ENCODE data around the gene NBAS. TPM values are rescaled to one million over a fixed set of nuclear protein-coding genes. Genes with fewer than 3 reads are reported as not detected.

The NBAS gene
- total RNA-seq, 2 experiments from 2014 or later: 30.5 to 31.1 TPM

DNA sequence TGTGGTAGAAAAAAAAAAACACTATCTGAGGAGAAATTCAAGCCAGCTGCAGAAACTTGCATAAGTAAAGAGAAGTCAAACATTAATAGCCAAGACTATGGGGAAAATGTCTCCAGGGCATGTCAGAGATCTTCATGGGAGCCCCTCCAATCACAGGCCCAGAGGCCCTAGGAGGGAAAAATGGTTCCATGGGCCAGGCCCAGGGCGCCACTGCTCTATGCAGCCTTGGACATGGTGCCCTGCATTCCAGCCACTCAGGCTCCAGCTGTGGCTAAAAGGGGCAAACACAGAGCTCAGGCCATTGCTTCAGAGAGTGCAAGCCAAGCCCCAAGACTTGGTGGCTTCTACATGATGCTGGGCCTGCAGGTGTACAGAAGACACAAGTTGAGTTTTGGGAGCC, 354.7 kb downstream of the NBAS start:
- Mint-ChIP-seq H3K4me3 (no peak overlapping the region), H3K9me3 (peaks cover 8% of the 10 kb centered on the region), H3K27me3 (no peaks in the 10 kb centered on the region), H3K4me1 (peaks cover 1% of the 10 kb centered on the region), H3K27ac (no peak overlapping the region), H3K36me3 (ENCODE audit: low read depth) (peaks cover 44% of the 10 kb centered on the region)
- ChIA-PET CTCF (no interaction called here), POLR2A (interaction anchor here (0.6 kb wide), 1 partner anchor 25 kb away, joined by 4 read pairs; no protein-coding TSS in a partner anchor)
- no peak for DNase-seq

DNA sequence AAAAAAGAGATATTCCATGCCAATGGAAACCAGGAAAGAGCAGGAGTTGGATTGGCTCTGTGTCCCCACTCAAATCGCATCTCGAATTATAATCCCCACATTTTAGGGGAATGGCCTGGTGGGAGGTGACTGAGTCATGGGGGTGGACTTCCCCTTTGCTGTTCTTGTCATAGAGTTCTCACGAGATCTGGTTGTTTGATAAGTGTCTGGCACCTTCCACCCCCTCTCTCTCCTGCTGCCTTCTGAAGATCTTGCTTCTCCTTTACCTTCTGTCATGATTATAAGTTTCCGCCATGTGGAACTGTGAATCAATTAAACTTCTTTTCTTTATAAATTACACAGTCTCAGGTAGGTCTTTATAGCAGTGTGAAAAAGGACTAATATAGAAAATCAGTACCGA, 355.6 kb downstream of the NBAS start:
- no peak overlapping the region for H3K27ac Mint-ChIP-seq
- peaks cover 40% of the 10 kb centered on the region for H3K36me3 Mint-ChIP-seq (ENCODE audit: low read depth)
- H3K9me3 Mint-ChIP-seq: peaks cover 8% of the 10 kb centered on the region
- DNase-seq: no peak
- H3K4me3 Mint-ChIP-seq: no peak overlapping the region
- no peaks in the 10 kb centered on the region for H3K27me3 Mint-ChIP-seq
- H3K4me1 Mint-ChIP-seq: peaks cover 1% of the 10 kb centered on the region
- ChIA-PET POLR2A (no interaction called here), CTCF (no interaction called here)

DNA sequence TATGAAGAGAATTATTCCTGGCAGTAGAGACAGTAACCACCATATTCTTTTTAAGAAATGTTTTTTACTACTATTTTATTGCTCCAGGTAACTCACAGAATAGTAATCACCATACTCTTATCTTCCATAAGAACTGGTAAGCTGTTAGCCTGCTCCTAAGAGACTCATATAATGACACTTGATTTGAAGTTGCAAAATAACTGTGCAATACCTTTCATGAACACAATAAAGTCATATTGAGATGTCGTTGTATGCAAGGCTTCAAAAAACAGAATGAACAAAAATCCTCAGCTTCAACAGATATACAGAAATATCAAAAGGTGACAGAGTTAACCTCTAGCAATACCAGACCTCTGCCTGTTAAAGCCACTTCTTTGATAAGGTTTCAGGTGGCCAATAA, 360.1 kb downstream of the NBAS start:
- Mint-ChIP-seq H3K4me3 (no peak overlapping the region), H3K9me3 (peaks cover 5% of the 10 kb centered on the region), H3K36me3 (ENCODE audit: low read depth) (peaks cover 19% of the 10 kb centered on the region), H3K4me1 (peaks cover 1% of the 10 kb centered on the region), H3K27ac (no peak overlapping the region), H3K27me3 (no peaks in the 10 kb centered on the region)
- POLR2A ChIA-PET: interaction anchor here (0.5 kb wide), 1 partner anchor 149 kb away, joined by 3 read pairs; no protein-coding TSS in a partner anchor
- CTCF ChIA-PET: no interaction called here
- no peak for DNase-seq

DNA sequence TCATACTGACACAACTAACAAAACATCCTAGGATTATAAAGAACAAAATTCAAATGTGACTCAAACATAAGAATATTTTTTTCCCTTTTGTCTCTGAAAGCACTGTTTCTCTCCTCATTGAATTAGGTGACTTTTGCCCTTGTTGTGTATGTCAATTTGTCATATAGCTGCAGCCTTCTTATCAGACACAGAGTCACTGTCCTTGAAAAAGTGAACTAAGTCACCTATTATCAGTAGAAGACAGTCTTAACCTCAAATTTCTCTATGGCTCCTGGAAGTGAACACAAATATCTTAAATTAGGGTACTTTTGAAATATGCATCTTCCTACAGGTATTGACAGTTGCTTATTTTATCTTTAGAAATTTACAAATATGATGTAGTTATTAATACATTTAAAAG, 360.6 kb downstream of the NBAS start:
- peaks cover 1% of the 10 kb centered on the region for H3K4me1 Mint-ChIP-seq
- DNase-seq: no peak
- no peak overlapping the region for H3K4me3 Mint-ChIP-seq
- CTCF ChIA-PET: no interaction called here
- POLR2A ChIA-PET: no interaction called here
- H3K27me3 Mint-ChIP-seq: no peaks in the 10 kb centered on the region
- no peak overlapping the region for H3K27ac Mint-ChIP-seq
- peaks cover 5% of the 10 kb centered on the region for H3K9me3 Mint-ChIP-seq
- H3K36me3 Mint-ChIP-seq (ENCODE audit: low read depth): peaks cover 15% of the 10 kb centered on the region

DNA sequence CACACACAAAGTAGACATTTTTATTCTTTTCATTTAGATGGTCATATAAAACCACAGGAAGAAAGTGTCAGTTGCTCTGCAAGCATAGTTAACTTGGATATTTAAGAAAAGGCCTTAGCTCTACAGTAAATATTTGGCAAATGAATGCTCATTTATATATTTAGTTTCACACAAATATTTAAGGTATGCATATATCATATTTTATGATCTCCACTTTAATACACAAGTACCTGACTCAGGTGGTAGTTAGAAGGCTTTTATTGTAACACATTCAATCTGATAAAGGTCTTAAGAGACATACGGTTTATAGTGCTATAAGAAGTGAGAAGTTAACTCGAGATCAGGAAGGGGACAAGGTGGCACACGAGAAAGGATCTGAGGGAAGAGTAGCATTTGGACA, 363.1 kb downstream of the NBAS start:
- H3K4me1 Mint-ChIP-seq: no peaks in the 10 kb centered on the region
- DNase-seq: no peak
- no peaks in the 10 kb centered on the region for H3K9me3 Mint-ChIP-seq
- H3K27ac Mint-ChIP-seq: no peak overlapping the region
- ChIA-PET CTCF (no interaction called here), POLR2A (no interaction called here)
- H3K27me3 Mint-ChIP-seq: no peaks in the 10 kb centered on the region
- H3K36me3 Mint-ChIP-seq (ENCODE audit: low read depth): no peaks in the 10 kb centered on the region
- no peak overlapping the region for H3K4me3 Mint-ChIP-seq

DNA sequence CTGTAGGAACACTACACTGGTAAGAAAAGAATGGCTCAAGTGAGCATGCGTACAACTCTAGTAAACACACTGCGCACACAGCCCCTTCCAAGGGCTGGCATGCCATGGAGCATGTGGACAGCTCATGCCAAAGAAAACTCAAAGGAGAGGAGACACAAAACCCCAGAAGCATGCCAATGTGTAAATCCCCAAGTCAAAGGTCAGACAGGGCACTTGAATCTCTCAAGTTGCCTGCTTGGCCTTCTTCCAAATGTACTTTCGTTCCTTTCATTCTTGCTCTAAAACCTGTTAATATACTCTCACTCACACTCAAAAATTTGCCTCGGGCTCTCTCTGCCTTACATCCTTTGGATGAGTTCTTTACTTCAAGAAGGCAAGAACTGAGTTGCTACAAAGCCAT, 365.3 kb downstream of the NBAS start:
- ChIA-PET CTCF (no interaction called here), POLR2A (no interaction called here)
- no peaks in the 10 kb centered on the region for H3K36me3 Mint-ChIP-seq (ENCODE audit: low read depth)
- no peak overlapping the region for H3K4me3 Mint-ChIP-seq
- no peaks in the 10 kb centered on the region for H3K4me1 Mint-ChIP-seq
- H3K27ac Mint-ChIP-seq: no peak overlapping the region
- DNase-seq: no peak
- no peaks in the 10 kb centered on the region for H3K27me3 Mint-ChIP-seq
- H3K9me3 Mint-ChIP-seq: no peaks in the 10 kb centered on the region

GRCh38 chr2:15191789-15192188, 369.3 kb downstream of the NBAS start:
- no peaks in the 10 kb centered on the region for H3K27me3 Mint-ChIP-seq
- ChIA-PET CTCF (no interaction called here), POLR2A (no interaction called here)
- H3K4me1 Mint-ChIP-seq: no peaks in the 10 kb centered on the region
- H3K36me3 Mint-ChIP-seq (ENCODE audit: low read depth): peaks cover 10% of the 10 kb centered on the region
- no peak for DNase-seq
- H3K27ac Mint-ChIP-seq: no peak overlapping the region
- H3K4me3 Mint-ChIP-seq: no peak overlapping the region
- H3K9me3 Mint-ChIP-seq: no peaks in the 10 kb centered on the region

GRCh38 chr2:15189216-15189615, 371.9 kb downstream of the NBAS start:
- no peaks in the 10 kb centered on the region for H3K27me3 Mint-ChIP-seq
- no peak overlapping the region for H3K4me3 Mint-ChIP-seq
- ChIA-PET POLR2A (no interaction called here), CTCF (no interaction called here)
- H3K36me3 Mint-ChIP-seq (ENCODE audit: low read depth): peaks cover 16% of the 10 kb centered on the region
- H3K4me1 Mint-ChIP-seq: no peaks in the 10 kb centered on the region
- no peak for DNase-seq
- no peak overlapping the region for H3K27ac Mint-ChIP-seq
- H3K9me3 Mint-ChIP-seq: no peaks in the 10 kb centered on the region

DNA sequence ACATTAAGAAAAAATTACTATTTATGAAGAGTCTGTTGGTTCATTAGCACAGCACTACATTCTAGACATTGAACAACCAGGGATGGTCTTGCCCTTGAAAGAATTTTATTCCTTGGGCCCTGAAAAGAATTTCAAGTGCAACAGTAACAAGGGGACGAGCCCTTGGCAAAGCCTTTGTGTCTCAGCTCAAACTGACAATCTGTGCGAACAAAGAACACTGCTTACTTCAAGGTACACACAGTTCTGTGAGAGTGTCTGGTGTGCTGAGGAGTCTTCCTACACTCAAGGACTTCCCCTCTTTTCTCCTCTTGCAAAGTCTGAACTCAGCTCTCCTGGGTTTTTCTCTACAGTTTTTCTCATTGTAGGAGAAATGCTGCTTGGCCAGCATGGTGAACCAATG, 373.4 kb downstream of the NBAS start:
- no peaks in the 10 kb centered on the region for H3K4me1 Mint-ChIP-seq
- H3K27ac Mint-ChIP-seq: no peak overlapping the region
- DNase-seq: no peak
- H3K36me3 Mint-ChIP-seq (ENCODE audit: low read depth): peaks cover 16% of the 10 kb centered on the region
- no peaks in the 10 kb centered on the region for H3K9me3 Mint-ChIP-seq
- no peaks in the 10 kb centered on the region for H3K27me3 Mint-ChIP-seq
- POLR2A ChIA-PET: no interaction called here
- CTCF ChIA-PET: no interaction called here
- H3K4me3 Mint-ChIP-seq: no peak overlapping the region

DNA sequence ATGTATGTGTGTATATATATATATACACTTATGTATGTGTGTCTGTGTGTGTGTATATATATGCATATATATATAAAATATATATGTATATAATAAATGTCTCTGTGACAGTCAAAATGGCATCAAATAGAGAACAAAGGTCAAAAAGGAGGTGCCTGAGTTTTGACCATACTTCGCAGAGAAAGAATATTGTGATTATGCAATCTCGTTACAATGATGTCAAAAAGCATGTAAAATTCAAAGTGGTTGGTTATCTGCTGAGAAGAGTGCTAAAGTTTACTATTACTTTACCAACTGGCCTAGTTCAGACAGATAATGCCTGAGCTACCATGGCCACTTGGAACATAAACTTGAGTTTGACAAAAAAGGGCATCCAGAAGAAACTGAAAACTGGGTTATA, 375.0 kb downstream of the NBAS start:
- ChIA-PET CTCF (no interaction called here), POLR2A (no interaction called here)

GRCh38 chr2:15184491-15184890, 376.6 kb downstream of the NBAS start:
- CTCF ChIA-PET: no interaction called here
- Mint-ChIP-seq H3K4me1 (no peaks in the 10 kb centered on the region), H3K27ac (no peak overlapping the region), H3K4me3 (no peak overlapping the region), H3K36me3 (ENCODE audit: low read depth) (peaks cover 16% of the 10 kb centered on the region), H3K27me3 (no peaks in the 10 kb centered on the region), H3K9me3 (no peaks in the 10 kb centered on the region)
- DNase-seq: no peak
- POLR2A ChIA-PET: no interaction called here

More for the DNA sequence above, 375.0 kb downstream of the NBAS start:
- Mint-ChIP-seq H3K4me1 (no peaks in the 10 kb centered on the region), H3K36me3 (ENCODE audit: low read depth) (peaks cover 18% of the 10 kb centered on the region), H3K4me3 (no peak overlapping the region), H3K9me3 (no peaks in the 10 kb centered on the region), H3K27me3 (no peaks in the 10 kb centered on the region), H3K27ac (no peak overlapping the region)
- DNase-seq: no peak

GRCh38 chr2:15182275-15182674, 378.9 kb downstream of the NBAS start:
- DNase-seq: no peak
- POLR2A ChIA-PET: no interaction called here
- H3K4me1 Mint-ChIP-seq: peaks cover 20% of the 10 kb centered on the region
- H3K27ac Mint-ChIP-seq: no peak overlapping the region
- CTCF ChIA-PET: no interaction called here
- H3K36me3 Mint-ChIP-seq (ENCODE audit: low read depth): peaks cover 11% of the 10 kb centered on the region
- no peaks in the 10 kb centered on the region for H3K9me3 Mint-ChIP-seq
- H3K27me3 Mint-ChIP-seq: no peaks in the 10 kb centered on the region
- no peak overlapping the region for H3K4me3 Mint-ChIP-seq

GRCh38 chr2:15181092-15181745, 379.9 kb downstream of the NBAS start:
- Mint-ChIP-seq H3K4me1 (peaks cover 30% of the 10 kb centered on the region), H3K9me3 (no peaks in the 10 kb centered on the region), H3K27me3 (no peaks in the 10 kb centered on the region), H3K4me3 (no peak overlapping the region), H3K36me3 (ENCODE audit: low read depth) (peaks cover 9% of the 10 kb centered on the region), H3K27ac (no peak overlapping the region)
- no peak for DNase-seq
- POLR2A ChIA-PET: no interaction called here
- CTCF ChIA-PET: no interaction called here

DNA sequence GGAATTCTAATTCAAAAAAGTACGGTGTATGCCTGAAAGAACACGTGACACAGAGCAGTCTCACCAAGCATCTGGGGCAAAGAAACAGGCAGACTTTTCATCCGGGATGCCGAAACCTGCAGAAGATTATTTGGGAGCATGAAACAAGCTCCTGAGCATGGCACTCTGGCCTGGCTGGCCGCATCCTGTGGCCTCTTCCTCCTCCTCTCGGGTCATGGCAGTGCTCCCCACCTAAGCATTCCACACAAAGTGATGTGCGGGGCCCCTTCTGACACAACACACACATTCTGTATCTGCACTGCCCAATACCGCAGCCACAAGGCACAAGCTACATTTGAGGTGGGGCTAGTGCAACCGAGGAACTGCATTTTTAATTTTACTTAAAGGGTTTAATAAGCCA, 380.8 kb downstream of the NBAS start:
- Mint-ChIP-seq H3K36me3 (ENCODE audit: low read depth) (peaks cover 13% of the 10 kb centered on the region), H3K4me1 (peaks cover 38% of the 10 kb centered on the region), H3K4me3 (no peak overlapping the region), H3K27me3 (no peaks in the 10 kb centered on the region), H3K27ac (no peak overlapping the region), H3K9me3 (no peaks in the 10 kb centered on the region)
- CTCF ChIA-PET: no interaction called here
- DNase-seq: no peak
- POLR2A ChIA-PET: no interaction called here
